Upper lobe of right lung (tissue), 1 donor: ENCODE measurements around the gene CTNNBL1. TPM values are rescaled to one million over a fixed set of nuclear protein-coding genes. Genes with fewer than 3 reads are reported as not detected.

Experiments used
- ATAC-seq: fragments of 200-7000 bp; cut with Tn5 transposase; one replicate; pipeline ENCODE4 v1.9.1; 2020; ENCODE audit warnings: mild to moderate bottlenecking, moderate library complexity
- DNase-seq: peaks from one replicate; pipeline ENCODE4 v3.0.0-alpha.2; 2020
- H3K27ac ChIP-seq: fragments of 200-600 bp; one replicate; pipeline ENCODE4 v1.8.0; 2022
- H3K27me3 ChIP-seq: fragments of 200-600 bp; one replicate; pipeline ENCODE4 v1.8.0; 2022; ENCODE audit warnings: mild to moderate bottlenecking
- H3K36me3 ChIP-seq: fragments of 200-600 bp; one replicate; pipeline ENCODE4 v1.8.0; 2022
- H3K4me1 ChIP-seq: fragments of 200-600 bp; one replicate; pipeline ENCODE4 v1.8.0; 2022
- H3K4me3 ChIP-seq: fragments of 200-600 bp; one replicate; pipeline ENCODE4 v1.8.0; 2022; ENCODE audit warnings: mild to moderate bottlenecking
- H3K9me3 ChIP-seq: fragments of 200-600 bp; one replicate; pipeline ENCODE4 v1.8.0; 2022
- intact Hi-C: fragments of 100-400 bp; cut with DNase I; formaldehyde crosslinking; loops from one replicate; pipeline ENCODE4 v1.11.0; 2022
- total RNA-seq: library from RNA; stranded (reverse); fragmentation: NEBNext Ultra II Directional; extraction: Animal tissue kit (Norgen Biotek cat#: 25700); gene quantifications from one replicate; pipeline ENCODE4 v1.2.1, GENCODE V29; 2021
- TF ChIP-seq, protein P1 (sequence below): fragments of 200-600 bp; IDR thresholded peaks from one replicate; pipeline ENCODE4 v1.8.0; 2022; ENCODE audit warnings: antibody characterized with exemption
- donor health status: DM: no; HTN: yes; CAD: no; lungs with severe emphysema.

The CTNNBL1 gene
- total RNA-seq, 1 donor from 2014 or later = 52.8 TPM

DNA sequence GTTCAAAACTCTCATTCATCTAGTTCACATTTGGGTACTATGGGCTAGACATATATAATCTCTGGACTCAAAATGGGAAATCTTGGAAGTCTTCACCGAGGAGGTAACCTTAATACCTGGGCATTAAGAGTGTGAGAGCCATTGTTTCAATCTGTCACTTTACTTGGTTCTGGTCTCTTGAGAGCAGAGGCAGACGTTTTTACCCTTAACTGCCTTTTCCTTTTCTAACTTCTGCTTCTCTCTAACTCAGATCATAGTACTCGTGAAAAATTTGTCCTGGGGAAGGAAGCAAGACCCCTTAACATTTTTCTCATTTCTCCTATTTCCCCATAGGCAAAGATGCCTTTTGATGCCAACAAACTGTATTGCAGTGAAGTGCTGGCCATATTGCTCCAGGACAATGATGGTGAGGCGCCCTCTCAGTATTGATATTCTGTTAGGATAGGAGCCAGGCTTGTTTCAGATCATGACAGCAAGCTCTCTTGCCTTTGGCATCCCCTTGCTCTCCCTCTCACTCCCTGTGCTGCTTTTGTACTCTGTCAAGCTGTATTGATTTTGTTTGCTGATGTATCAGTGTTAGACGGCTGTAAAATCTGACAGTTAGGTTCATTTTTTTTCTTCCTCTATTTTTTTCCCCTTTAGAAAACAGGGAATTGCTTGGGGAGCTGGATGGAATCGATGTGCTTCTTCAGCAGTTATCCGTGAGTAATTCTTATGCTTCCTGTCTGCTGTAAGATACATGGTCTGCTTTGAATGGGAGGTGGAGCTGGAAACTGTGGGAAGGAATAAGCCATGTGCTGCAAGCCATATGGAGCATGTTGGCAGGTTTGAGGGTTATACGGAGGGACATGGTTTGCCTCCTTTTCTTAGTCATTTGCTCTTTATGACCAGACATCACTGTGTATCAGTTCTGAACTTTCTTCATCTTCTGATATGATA lies 83.5 kb downstream of the CTNNBL1 start:
- Histone ChIP-seq H3K4me3 (no peak overlapping the region), H3K4me1 (no peaks in the 10 kb centered on the region), H3K27me3 (no peaks in the 10 kb centered on the region), H3K27ac (no peak overlapping the region), H3K36me3 (peaks cover 13% of the 10 kb centered on the region), H3K9me3 (no peaks in the 10 kb centered on the region)
- TF ChIP-seq, protein P1, sequence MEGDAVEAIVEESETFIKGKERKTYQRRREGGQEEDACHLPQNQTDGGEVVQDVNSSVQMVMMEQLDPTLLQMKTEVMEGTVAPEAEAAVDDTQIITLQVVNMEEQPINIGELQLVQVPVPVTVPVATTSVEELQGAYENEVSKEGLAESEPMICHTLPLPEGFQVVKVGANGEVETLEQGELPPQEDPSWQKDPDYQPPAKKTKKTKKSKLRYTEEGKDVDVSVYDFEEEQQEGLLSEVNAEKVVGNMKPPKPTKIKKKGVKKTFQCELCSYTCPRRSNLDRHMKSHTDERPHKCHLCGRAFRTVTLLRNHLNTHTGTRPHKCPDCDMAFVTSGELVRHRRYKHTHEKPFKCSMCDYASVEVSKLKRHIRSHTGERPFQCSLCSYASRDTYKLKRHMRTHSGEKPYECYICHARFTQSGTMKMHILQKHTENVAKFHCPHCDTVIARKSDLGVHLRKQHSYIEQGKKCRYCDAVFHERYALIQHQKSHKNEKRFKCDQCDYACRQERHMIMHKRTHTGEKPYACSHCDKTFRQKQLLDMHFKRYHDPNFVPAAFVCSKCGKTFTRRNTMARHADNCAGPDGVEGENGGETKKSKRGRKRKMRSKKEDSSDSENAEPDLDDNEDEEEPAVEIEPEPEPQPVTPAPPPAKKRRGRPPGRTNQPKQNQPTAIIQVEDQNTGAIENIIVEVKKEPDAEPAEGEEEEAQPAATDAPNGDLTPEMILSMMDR = no peak
- ATAC-seq (no peak), DNase-seq (no peak)
- intact Hi-C loops = no loop called here

DNA sequence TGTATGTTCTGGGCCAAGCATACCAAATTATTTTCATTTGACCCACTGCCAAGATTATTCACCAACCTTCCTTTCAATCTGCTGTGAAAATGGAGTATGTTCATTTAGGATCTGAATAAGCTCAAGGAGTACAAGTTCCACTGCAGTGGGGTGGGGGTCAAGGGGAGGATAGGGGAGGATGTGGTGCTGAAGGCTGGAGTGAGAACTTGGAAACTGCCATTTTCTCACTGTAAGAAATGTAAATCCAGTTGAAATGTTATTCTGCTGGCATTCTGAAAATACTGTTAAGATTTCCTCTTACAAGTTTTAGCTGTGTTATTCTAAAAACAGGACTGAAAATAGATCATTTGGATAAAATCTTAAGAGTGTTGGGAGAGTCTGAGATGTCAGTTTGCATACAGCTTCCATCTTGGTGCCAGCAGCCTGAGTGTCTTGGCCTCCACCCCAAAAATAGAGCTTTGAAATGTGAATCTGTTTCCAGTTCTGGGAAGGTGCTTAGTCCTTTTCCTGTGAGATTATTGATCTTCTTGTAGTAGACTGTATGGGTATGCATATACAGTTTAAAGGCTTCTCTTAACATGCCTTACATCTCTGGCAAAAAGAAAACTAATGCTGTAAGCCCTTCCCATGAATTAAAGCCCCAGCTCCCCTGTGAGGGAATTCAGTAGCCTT lies 84.3 kb downstream of the CTNNBL1 start:
- intact Hi-C loops = no loop called here
- Histone ChIP-seq H3K9me3 (no peaks in the 10 kb centered on the region), H3K27ac (no peak overlapping the region), H3K4me1 (no peaks in the 10 kb centered on the region), H3K36me3 (peaks cover 20% of the 10 kb centered on the region), H3K4me3 (no peak overlapping the region), H3K27me3 (no peaks in the 10 kb centered on the region)
- TF ChIP-seq, protein P1 = no peak
- ATAC-seq = no peak
- DNase-seq = no peak

DNA sequence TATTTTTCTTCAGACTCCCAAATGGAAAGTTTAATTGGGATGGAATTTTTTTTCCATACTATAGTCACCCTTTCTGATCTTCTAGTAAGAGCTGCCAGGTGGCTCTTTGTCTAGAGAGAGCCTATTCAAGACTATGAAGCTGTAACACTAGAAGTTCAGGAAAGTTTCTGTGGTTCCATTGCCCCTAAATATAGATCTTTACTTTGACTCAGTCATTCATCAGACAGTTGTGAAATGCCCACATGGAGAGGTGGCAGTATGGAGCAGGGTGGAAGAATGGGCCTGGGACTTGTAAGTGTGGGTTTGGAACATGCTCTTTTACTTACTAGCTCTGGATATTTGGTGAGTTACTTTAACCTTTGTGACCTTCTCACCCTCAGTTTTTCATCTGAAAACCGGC lies 87.8 kb downstream of the CTNNBL1 start:
- intact Hi-C loops = no loop called here
- Histone ChIP-seq H3K4me3 (no peak overlapping the region), H3K36me3 (peaks cover 20% of the 10 kb centered on the region), H3K9me3 (no peaks in the 10 kb centered on the region), H3K27ac (no peak overlapping the region), H3K27me3 (no peaks in the 10 kb centered on the region), H3K4me1 (no peaks in the 10 kb centered on the region)
- DNase-seq = no peak
- no peak for ATAC-seq
- TF ChIP-seq, protein P1 = no peak

GRCh38 chr20:37786043-37786442 lies 92.2 kb downstream of the CTNNBL1 start:
- intact Hi-C loops = no loop called here
- DNase-seq = no peak
- ATAC-seq = no peak
- TF ChIP-seq, protein P1 = no peak
- H3K4me3 ChIP-seq = no peak overlapping the region
- no peaks in the 10 kb centered on the region for H3K4me1 ChIP-seq
- no peak overlapping the region for H3K27ac ChIP-seq
- peaks cover 41% of the 10 kb centered on the region for H3K36me3 ChIP-seq
- H3K27me3 ChIP-seq = no peaks in the 10 kb centered on the region
- H3K9me3 ChIP-seq = no peaks in the 10 kb centered on the region

DNA sequence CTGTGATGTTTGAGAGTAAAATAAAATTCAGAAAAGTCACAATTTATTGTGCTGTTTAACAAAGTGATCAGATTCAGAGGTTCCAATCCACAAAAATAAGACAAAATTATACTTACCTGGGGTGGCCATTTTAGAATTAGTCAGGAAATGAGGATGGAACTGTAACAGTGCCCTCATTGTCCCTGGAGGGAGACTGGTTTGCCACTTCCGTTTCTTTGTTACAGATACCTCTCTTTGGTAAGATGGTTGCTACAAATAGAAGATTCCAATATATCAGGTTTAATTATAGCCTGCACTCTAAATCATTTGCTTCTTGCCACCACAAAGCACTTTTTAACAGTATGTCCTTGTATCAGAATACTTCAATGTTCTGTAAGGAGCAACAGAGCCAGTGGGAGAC lies 95.6 kb downstream of the CTNNBL1 start:
- intact Hi-C loops = no loop called here
- H3K27ac ChIP-seq = no peak overlapping the region
- DNase-seq (no peak), ATAC-seq (no peak)
- no peaks in the 10 kb centered on the region for H3K27me3 ChIP-seq
- no peak overlapping the region for H3K4me3 ChIP-seq
- H3K9me3 ChIP-seq = no peaks in the 10 kb centered on the region
- H3K4me1 ChIP-seq = no peaks in the 10 kb centered on the region
- TF ChIP-seq, protein P1 = no peak
- H3K36me3 ChIP-seq = peaks cover 39% of the 10 kb centered on the region
